Fibroblast of lung (primary cell): Measurements from ENCODE around the gene DUSP28.

Experiments used
- CTCF ChIP-seq, 2 donors: IDR thresholded peaks in 1 of 2; conservative IDR thresholded peaks in 1 of 2; 1 replicate in 1 of 2; 2 replicates in 1 of 2; pipeline ENCODE4 v1.5.1; 2011 to 2012; ENCODE audit warnings: low read length in 2 of 2, control low read depth in 1 of 2, inconsistent platforms in 1 of 2, low read depth in 1 of 2, mild to moderate bottlenecking in 1 of 2
- EZH2 ChIP-seq: IDR thresholded peaks from 2 replicates; pipeline ENCODE4 v1.5.1; 2012; ENCODE audit warnings: low read length, control low read depth, mild to moderate bottlenecking; ENCODE audit errors: missing control alignments

DNA sequence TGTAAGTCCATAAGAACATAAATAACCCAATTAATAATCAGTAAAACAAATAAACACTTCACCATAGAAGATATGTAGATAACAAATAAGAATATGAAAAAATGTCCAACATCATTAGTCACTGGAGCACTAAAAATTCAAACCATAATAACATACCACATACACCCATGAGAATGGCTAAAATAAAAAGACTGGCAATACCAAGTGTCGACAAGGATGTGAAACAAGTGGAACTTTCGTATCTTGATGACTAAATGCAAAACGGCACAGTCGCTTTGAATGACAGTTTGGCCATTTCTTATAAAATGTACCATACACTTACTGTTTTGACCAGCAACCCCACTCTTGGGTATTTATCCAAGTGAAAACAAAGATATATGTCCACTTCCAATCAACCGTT lies 29.1 kb upstream of the DUSP28 start:
- no peak for TF ChIP-seq CTCF (conservative IDR thresholded peaks at IDR 0.05 in 1 of 2, IDR thresholded peaks at IDR 0.05 in 1 of 2; ENCODE audit: low read depth in 1 of 2, low read length in 2 of 2)
- TF ChIP-seq EZH2, result no peak
